ENCODE results near the gene FAM13C.

FAM13C gene

GRCh38 chr10:59381687-59382086, 19.3 kb upstream of the FAM13C start:
- no peak for TF ChIP-seq CTCF (IDR thresholded peaks at IDR 0.05)
- no peak overlapping the region for H3K4me3 ChIP-seq
- H3K27ac ChIP-seq, result peak overlapping the region; percentile 77 to 83
- DNase-seq (ENCODE audit: low spot score), result no peak

GRCh38 chr10:59376846-59377245, 14.5 kb upstream of the FAM13C start:
- no peak for DNase-seq (ENCODE audit: low spot score)
- no peak for TF ChIP-seq CTCF (IDR thresholded peaks at IDR 0.05)
- Histone ChIP-seq H3K27ac (peak overlapping the region in 1 of 2 donors; percentile 15), H3K4me3 (no peak overlapping the region)

DNA sequence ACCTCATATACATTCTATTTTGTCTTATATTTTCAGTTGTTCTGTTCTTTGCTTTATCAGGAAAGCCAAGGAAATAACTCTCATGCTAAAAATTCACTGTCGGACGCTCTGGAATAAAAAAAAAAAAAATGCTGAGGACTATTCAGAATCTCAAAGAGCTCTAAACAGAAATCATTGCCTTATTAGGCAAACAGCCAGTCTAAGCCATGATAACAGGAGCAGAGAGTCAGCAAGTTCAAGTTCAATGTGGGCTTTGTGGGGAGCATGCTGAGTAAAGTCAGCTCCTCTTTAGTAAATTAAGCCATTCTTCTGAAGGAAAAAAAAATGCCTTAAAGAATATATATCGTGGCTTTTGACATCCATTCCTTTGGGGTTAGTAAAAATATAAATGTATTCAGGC, 13.6 kb upstream of the FAM13C start:
- Histone ChIP-seq H3K27ac (peak overlapping the region in 1 of 2 donors; percentile 45), H3K4me3 (no peak overlapping the region)
- DNase-seq (ENCODE audit: low spot score), result no peak
- TF ChIP-seq CTCF (IDR thresholded peaks at IDR 0.05), result no peak

DNA sequence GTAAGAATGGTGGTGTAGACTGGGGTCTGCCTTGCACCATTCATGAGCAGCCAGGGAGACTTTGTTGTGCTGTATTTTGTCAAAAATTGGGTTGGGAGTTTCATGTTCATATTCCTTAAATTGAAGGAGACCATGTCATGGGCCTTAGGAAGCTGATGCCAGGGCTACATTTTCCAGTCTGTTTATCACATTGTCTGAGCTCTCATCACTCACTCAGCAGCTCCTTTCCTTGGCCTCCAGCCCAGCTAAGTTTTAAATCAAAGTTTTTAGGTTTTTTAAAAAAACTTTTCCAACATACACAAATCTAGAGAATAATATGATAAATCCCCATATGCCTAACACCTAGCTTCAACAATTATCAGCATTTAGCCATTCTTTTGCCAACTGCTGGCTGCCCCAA, 12.6 kb upstream of the FAM13C start:
- TF ChIP-seq CTCF (IDR thresholded peaks at IDR 0.05), result no peak
- Histone ChIP-seq H3K4me3 (no peak overlapping the region), H3K27ac (peak overlapping the region; percentile 35 to 45)
- no peak for DNase-seq (ENCODE audit: low spot score)

DNA sequence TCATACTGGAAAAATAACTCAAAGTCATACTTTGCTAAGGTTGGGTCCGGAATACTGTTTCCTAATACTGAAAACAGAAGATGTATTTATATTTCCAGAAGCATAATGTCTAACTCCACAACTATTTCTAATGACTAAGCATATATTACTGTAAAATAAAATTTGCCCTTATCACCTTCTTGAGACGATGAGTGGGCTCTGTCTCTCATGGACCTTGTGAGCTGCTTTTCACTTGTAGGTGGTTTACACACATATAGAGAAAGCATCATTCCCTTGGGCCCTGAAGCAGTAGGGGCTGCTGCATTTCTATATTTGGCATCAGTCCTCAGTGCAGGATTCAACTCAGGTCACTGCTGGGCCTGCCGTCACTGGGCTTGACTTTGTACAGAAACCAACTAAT, 10.7 kb upstream of the FAM13C start:
- DNase-seq (ENCODE audit: low spot score), result no peak
- TF ChIP-seq CTCF (IDR thresholded peaks at IDR 0.05), result no peak

DNA sequence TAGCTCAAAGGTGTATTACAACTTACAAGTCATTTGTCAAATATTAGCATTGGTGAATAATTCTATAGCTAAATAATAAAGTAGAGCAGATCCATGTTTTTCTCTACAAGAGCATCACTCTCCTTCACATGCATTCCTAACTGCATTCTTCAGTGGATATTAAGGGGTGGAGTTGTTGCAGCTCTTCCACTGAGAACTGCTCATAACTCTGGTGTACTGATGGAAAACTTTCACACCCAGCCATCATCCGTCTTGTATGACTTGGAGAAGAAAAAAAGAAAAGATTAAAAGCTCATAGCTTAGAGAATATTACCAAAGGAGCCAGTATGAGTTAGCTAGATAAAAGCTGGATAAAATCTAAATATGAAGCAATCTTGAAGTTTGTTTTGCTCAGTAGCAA, 10.2 kb upstream of the FAM13C start:
- no peak for TF ChIP-seq CTCF (IDR thresholded peaks at IDR 0.05)
- no peak for DNase-seq (ENCODE audit: low spot score)
- H3K4me3 ChIP-seq, result no peak overlapping the region
- H3K27ac ChIP-seq, result peak overlapping the region; percentile 10 to 50

More for the DNA sequence above, 10.7 kb upstream of the FAM13C start:
- Histone ChIP-seq H3K27ac (peak overlapping the region; percentile 2 to 50), H3K4me3 (no peak overlapping the region)

- no peak overlapping the region for H3K27ac ChIP-seq
Observed at GRCh38 chr10:59366290-59366689, 3.9 kb upstream of the FAM13C start.

More at GRCh38 chr10:59366290-59366689, 3.9 kb upstream of the FAM13C start:
- H3K4me3 ChIP-seq, result no peak overlapping the region
- DNase-seq (ENCODE audit: low spot score), result no peak
- no peak for TF ChIP-seq CTCF (IDR thresholded peaks at IDR 0.05)
